ENCODE measurements around the gene KANSL2. TPM values are rescaled to one million over a fixed set of nuclear protein-coding genes. Genes with fewer than 3 reads are reported as not detected.
A peak's percentile ranks its signal among the peaks of the same experiment; 100 is the strongest.

KANSL2 gene
- total and polyA plus RNA-seq, 2 experiments from 2014 or later = 29.3 to 92.5 TPM

DNA sequence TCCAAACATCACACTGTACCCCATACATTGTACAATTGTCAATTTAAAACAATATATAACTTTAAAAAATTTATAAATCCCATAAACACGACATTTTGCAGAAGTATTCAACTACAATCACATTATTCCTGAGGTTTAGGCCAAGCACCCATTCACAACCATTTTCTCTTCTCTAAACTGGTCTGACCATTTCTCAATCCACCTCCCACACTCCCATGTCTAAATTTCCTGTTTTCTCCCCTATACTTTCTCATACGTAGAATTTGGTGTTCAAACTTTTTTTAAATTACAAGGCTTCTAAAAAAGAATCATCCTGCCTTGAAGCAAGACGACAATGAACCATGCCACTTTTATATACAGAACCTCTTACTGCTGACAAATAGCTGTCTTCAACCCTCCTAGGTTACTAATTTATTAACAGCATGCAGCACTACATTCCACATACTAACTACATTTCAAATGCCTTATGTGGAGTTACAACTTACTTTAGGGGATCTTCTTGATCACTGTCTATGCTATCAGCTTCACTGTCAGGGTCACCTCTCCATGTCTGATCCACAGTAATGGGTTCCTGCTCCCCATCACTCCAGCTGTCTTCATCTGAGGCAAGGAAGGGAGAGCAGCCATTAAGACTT lies 3.4 kb downstream of the KANSL2 start:
- no peaks in the 10 kb centered on the region for H3K27me3 ChIP-seq (ENCODE audit: insufficient read depth)
- H3K27ac ChIP-seq (ENCODE audit: low read depth) = no peak overlapping the region; the same call in 1 of the 2 replicates
- no peak for DNase-seq (ENCODE audit: low spot score)
- TF ChIP-seq ZNF331 (CRISPR knock-in tag; IDR thresholded peaks at IDR 0.05; ENCODE audit: low read depth) (no peak), STAT1 (IDR thresholded peaks at IDR 0.05; ENCODE audit: unreplicated experiment) (no peak), JUNB (IDR thresholded peaks at IDR 0.05; ENCODE audit: unreplicated experiment) (no peak), EZH2phosphoT487 (IDR thresholded peaks at IDR 0.05; ENCODE audit: unreplicated experiment) (no peak), ZNF114 (CRISPR knock-in tag; IDR thresholded peaks at IDR 0.05) (no peak), CREB1 (CRISPR knock-in tag; IDR thresholded peaks at IDR 0.05; ENCODE audit: low read depth) (no peak), CTCF (conservative IDR thresholded peaks at IDR 0.05; ENCODE audit: low read depth in 2 of 2) (no peak), NANOG (IDR thresholded peaks at IDR 0.05; ENCODE audit: borderline replicate concordance) (no peak), POLR2AphosphoS5 (IDR thresholded peaks at IDR 0.05; ENCODE audit: low read depth) (no peak), EZH2 (IDR thresholded peaks at IDR 0.05; ENCODE audit: low read depth, unreplicated experiment) (no peak)
- TF ChIP-seq, protein P1, sequence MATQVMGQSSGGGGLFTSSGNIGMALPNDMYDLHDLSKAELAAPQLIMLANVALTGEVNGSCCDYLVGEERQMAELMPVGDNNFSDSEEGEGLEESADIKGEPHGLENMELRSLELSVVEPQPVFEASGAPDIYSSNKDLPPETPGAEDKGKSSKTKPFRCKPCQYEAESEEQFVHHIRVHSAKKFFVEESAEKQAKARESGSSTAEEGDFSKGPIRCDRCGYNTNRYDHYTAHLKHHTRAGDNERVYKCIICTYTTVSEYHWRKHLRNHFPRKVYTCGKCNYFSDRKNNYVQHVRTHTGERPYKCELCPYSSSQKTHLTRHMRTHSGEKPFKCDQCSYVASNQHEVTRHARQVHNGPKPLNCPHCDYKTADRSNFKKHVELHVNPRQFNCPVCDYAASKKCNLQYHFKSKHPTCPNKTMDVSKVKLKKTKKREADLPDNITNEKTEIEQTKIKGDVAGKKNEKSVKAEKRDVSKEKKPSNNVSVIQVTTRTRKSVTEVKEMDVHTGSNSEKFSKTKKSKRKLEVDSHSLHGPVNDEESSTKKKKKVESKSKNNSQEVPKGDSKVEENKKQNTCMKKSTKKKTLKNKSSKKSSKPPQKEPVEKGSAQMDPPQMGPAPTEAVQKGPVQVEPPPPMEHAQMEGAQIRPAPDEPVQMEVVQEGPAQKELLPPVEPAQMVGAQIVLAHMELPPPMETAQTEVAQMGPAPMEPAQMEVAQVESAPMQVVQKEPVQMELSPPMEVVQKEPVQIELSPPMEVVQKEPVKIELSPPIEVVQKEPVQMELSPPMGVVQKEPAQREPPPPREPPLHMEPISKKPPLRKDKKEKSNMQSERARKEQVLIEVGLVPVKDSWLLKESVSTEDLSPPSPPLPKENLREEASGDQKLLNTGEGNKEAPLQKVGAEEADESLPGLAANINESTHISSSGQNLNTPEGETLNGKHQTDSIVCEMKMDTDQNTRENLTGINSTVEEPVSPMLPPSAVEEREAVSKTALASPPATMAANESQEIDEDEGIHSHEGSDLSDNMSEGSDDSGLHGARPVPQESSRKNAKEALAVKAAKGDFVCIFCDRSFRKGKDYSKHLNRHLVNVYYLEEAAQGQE (IDR thresholded peaks at IDR 0.05; ENCODE audit: unreplicated experiment) = no peak
- TF ChIP-seq, protein P2, sequence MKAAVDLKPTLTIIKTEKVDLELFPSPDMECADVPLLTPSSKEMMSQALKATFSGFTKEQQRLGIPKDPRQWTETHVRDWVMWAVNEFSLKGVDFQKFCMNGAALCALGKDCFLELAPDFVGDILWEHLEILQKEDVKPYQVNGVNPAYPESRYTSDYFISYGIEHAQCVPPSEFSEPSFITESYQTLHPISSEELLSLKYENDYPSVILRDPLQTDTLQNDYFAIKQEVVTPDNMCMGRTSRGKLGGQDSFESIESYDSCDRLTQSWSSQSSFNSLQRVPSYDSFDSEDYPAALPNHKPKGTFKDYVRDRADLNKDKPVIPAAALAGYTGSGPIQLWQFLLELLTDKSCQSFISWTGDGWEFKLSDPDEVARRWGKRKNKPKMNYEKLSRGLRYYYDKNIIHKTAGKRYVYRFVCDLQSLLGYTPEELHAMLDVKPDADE (IDR thresholded peaks at IDR 0.05) = no peak
- TF ChIP-seq, protein P3, sequence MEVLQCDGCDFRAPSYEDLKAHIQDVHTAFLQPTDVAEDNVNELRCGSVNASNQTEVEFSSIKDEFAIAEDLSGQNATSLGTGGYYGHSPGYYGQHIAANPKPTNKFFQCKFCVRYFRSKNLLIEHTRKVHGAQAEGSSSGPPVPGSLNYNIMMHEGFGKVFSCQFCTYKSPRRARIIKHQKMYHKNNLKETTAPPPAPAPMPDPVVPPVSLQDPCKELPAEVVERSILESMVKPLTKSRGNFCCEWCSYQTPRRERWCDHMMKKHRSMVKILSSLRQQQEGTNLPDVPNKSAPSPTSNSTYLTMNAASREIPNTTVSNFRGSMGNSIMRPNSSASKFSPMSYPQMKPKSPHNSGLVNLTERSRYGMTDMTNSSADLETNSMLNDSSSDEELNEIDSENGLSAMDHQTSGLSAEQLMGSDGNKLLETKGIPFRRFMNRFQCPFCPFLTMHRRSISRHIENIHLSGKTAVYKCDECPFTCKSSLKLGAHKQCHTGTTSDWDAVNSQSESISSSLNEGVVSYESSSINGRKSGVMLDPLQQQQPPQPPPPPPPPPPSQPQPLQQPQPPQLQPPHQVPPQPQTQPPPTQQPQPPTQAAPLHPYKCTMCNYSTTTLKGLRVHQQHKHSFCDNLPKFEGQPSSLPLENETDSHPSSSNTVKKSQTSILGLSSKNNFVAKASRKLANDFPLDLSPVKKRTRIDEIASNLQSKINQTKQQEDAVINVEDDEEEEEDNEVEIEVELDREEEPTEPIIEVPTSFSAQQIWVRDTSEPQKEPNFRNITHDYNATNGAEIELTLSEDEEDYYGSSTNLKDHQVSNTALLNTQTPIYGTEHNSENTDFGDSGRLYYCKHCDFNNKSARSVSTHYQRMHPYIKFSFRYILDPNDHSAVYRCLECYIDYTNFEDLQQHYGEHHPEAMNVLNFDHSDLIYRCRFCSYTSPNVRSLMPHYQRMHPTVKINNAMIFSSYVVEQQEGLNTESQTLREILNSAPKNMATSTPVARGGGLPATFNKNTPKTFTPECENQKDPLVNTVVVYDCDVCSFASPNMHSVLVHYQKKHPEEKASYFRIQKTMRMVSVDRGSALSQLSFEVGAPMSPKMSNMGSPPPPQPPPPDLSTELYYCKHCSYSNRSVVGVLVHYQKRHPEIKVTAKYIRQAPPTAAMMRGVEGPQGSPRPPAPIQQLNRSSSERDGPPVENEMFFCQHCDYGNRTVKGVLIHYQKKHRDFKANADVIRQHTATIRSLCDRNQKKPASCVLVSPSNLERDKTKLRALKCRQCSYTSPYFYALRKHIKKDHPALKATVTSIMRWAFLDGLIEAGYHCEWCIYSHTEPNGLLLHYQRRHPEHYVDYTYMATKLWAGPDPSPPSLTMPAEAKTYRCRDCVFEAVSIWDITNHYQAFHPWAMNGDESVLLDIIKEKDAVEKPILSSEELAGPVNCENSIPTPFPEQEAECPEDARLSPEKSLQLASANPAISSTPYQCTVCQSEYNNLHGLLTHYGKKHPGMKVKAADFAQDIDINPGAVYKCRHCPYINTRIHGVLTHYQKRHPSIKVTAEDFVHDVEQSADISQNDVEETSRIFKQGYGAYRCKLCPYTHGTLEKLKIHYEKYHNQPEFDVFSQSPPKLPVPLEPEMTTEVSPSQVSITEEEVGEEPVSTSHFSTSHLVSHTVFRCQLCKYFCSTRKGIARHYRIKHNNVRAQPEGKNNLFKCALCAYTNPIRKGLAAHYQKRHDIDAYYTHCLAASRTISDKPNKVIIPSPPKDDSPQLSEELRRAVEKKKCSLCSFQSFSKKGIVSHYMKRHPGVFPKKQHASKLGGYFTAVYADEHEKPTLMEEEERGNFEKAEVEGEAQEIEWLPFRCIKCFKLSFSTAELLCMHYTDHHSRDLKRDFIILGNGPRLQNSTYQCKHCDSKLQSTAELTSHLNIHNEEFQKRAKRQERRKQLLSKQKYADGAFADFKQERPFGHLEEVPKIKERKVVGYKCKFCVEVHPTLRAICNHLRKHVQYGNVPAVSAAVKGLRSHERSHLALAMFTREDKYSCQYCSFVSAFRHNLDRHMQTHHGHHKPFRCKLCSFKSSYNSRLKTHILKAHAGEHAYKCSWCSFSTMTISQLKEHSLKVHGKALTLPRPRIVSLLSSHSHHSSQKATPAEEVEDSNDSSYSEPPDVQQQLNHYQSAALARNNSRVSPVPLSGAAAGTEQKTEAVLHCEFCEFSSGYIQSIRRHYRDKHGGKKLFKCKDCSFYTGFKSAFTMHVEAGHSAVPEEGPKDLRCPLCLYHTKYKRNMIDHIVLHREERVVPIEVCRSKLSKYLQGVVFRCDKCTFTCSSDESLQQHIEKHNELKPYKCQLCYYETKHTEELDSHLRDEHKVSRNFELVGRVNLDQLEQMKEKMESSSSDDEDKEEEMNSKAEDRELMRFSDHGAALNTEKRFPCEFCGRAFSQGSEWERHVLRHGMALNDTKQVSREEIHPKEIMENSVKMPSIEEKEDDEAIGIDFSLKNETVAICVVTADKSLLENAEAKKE (CRISPR knock-in tag; IDR thresholded peaks at IDR 0.05) = no peak
- no peak overlapping the region for H2AFZ ChIP-seq
- H3K36me3 Mint-ChIP-seq (ENCODE audit: low read depth) = peaks cover 65% of the 10 kb centered on the region
- no peaks in the 10 kb centered on the region; the same call in 1 of the 2 replicates for H3K4me1 ChIP-seq (ENCODE audit: insufficient read depth)
- no peaks in the 10 kb centered on the region for H3K9me3 Mint-ChIP-seq
- peaks cover 57% of the 10 kb centered on the region for H3K36me3 ChIP-seq (ENCODE audit: insufficient read depth)
- peak overlapping the region; percentile 17; the same call in 1 of the 2 replicates for H3K4me3 ChIP-seq
- H3K4me3 Mint-ChIP-seq = peak overlapping the region; percentile 98
- 0 out of 2 replicates have a peak overlapping the region, but pooled peaks have one; percentile 38 for H3K27ac Mint-ChIP-seq
- H3K27me3 Mint-ChIP-seq (ENCODE audit: insufficient read depth, low read depth, poor library complexity) = peaks cover 7% of the 10 kb centered on the region
- H3K9me2 ChIP-seq (ENCODE audit: insufficient read depth) = no peaks in the 10 kb centered on the region
- H3F3A ChIP-seq (replicated peaks; ENCODE audit: low read depth) = 0 out of 2 replicates have a peak, but pooled peaks cover 4% of the 10 kb centered on the region
- H3K4me2 ChIP-seq = peak overlapping the region; percentile 55; the same call in 1 of the 2 replicates
- H3K4me1 Mint-ChIP-seq = peaks cover 16% of the 10 kb centered on the region
- H4K20me1 ChIP-seq (replicated peaks; ENCODE audit: insufficient read depth) = peaks cover 22% of the 10 kb centered on the region
- H3K79me2 ChIP-seq (replicated peaks; ENCODE audit: insufficient read depth) = peaks cover 81% of the 10 kb centered on the region
- ATAC-seq = no peak
